ENCODE data around the gene CFAP77.

The CFAP77 gene

GRCh38 chr9:132520612-132521011 is 110.6 kb downstream of the CFAP77 start:
- no peak for DNase-seq

- no peak for DNase-seq
These were observed 115.5 kb downstream of the CFAP77 start for GRCh38 chr9:132525308-132526023.

DNA sequence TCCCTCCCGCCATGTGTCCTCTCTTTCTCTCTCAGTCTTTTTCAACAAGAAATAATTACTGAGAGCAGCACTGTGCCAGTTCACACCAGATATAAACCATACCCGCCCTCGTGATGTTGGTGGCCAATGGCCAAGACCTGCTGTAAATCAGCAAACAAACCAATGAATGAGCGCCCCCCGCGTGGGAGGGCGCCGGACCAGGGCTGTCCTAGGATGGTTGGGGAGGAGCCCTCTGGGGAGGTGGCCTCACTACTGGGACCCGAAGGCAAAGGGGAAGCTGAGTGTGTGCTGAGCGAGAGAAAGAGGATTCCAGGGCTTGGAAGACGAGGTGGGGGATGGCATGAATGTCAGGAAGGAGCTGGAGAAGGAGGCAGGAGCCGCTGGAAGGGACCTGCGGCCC is 121.2 kb downstream of the CFAP77 start:
- DNase-seq = no peak

GRCh38 chr9:132531710-132532570 is 121.9 kb downstream of the CFAP77 start:
- DNase-seq = no peak

- DNase-seq = no peak
These were observed 124.8 kb downstream of the CFAP77 start for GRCh38 chr9:132534832-132535231.

- DNase-seq = no peak
These were observed 126.1 kb downstream of the CFAP77 start for GRCh38 chr9:132536124-132536523.

DNA sequence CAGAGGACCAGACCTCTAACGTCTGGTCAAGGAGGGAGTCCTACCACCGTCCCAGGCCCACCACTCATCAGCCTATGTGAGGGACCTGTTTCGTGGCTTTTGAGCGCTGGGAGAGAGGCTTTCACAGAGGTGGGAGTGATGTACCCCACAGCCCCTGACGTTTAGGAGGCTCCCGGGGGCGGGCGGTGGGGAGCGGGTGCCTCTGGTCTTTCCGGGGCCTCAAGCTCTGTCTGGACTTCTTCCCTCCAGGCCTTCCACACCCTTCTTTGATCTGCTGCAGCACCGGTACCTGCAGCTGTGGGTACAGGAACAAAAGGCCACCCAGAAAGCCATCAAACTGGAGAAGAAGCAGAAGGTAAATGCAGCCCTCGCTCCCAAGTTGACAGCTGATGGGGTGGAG is 127.3 kb downstream of the CFAP77 start:
- no peak for DNase-seq

DNA sequence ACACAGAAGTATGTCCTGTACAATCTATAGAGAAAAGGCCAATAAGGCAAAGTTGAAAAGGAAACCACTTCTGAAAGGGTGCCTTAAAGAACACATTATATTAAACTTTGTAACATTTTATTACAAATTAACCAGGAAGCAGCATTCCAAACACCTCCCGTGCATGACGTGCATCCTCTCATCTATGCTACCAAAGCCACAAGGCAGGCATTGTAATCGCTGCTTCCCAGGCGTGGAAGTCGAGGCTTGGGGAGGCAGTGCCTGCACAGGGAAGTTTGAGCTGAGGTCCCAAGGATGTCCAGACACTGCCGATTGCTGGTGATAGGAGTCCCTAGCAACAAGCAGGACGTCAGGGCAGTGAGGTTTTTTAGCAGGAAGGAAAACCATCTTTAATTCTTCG is 128.1 kb downstream of the CFAP77 start:
- no peak for DNase-seq

GRCh38 chr9:132539096-132539495 is 129.1 kb downstream of the CFAP77 start:
- no peak for DNase-seq

GRCh38 chr9:132541051-132541450 is 131.0 kb downstream of the CFAP77 start:
- DNase-seq = no peak

- DNase-seq = no peak
These were observed 132.1 kb downstream of the CFAP77 start for GRCh38 chr9:132541870-132542830.

- no peak for DNase-seq
These were observed 133.2 kb downstream of the CFAP77 start for GRCh38 chr9:132543251-132543650.

- DNase-seq = no peak
These were observed 133.9 kb downstream of the CFAP77 start for GRCh38 chr9:132543960-132544359.

GRCh38 chr9:132545578-132545977 is 135.6 kb downstream of the CFAP77 start:
- no peak for DNase-seq

DNA sequence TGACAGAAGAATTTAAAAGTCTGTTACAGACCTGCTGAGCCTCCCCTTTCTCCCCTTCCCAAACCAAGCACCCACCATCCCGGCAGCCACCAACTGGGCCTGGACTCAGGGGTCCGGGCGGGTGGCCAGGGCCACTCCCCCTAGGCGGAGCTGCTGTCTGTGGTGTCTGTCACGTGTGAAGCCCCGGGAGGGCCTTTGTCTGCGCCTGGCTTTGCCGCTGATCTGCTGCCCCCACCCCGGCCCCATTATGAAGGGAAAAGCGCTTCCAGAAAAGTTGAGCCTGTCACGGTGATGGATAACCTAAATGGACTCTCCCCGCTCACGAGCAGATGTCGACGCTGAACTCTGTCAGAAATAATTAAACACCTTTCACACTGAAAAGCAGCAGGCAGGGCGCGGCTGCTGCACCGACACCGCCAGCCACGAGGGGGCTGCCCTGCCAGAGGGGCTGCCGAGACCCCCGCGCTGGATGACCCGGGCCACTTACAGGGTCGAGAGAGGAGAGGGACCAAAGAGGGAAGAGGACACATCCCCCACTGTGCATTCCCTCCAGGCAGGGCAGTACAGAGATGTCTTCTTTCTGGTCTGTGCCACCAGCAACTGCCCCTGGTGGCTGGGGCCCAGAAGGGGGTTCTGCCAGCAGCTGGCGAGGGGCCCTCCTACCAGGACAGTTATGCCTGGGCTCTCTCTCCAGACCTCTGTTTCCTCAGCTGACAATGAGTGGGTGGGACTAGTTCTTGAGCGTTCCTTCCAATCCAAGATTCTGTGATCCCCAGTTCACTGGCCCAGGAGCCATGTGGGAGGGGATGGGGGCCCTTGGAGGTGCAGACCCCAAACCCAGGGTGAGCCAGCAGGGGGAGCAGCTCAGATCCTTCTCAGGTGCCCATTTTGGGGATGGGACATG is 136.4 kb downstream of the CFAP77 start:
- peak; percentile 37 for DNase-seq

- DNase-seq = no peak
These were observed 137.0 kb downstream of the CFAP77 start for GRCh38 chr9:132547052-132547431.

- DNase-seq = no peak
These were observed 137.4 kb downstream of the CFAP77 start for GRCh38 chr9:132547436-132547835.

DNA sequence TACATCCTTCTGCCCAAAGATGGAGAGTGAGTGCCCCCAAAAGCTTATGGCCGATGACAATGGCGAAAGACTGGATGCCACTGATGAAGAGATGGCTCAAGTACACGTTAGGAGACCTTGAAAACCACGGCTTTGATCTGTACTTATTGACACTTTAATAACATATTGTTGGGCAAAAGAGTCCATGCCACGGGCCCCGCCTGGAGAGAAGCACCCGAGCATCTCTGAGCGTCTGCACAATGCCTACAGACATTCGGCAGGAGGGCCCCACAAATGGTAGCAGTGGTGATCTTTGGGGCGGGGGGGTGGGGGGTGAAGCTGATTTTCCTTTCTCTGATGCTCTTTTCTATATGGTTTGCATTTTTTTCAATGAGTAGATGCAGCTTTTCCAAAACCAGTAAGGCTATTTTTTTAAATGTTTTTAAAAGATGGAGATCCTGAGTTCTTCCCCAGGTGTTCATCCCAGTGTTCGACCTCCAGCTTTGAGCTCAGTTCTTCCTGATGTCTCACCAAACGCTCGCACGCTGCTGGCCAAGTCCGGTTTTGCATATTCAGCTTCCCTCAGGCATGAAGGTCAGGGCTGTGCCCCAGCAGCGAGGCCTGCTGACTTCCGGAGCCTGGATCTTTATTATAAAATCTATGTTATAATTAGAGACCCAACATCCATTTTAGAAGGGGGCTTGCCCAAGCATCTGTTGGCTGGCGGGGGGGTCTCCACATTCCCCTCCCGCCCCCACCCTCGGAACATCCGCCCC is 138.1 kb downstream of the CFAP77 start:
- DNase-seq = no peak

- no peak for DNase-seq
These were observed 139.0 kb downstream of the CFAP77 start for GRCh38 chr9:132548751-132549640.

GRCh38 chr9:132551556-132551955 is 141.5 kb downstream of the CFAP77 start:
- DNase-seq = no peak

Measured in NCI-H1436 treated with DMSO at 0.1 percent for 48 hours (cell line).